B cell (primary cell): Measurements from ENCODE around the gene HTRA1.

ENCODE experiments used
- CTCF ChIP-seq: fragments of 200-600 bp; IDR thresholded peaks from one replicate; pipeline ENCODE4 v1.8.0; 2022; ENCODE audit warnings: antibody characterized with exemption, mild to moderate bottlenecking
- EZH2 ChIP-seq: IDR thresholded peaks from 2 replicates; pipeline ENCODE4 v1.6.1; 2012; ENCODE audit warnings: borderline replicate concordance, low read depth, mild to moderate bottlenecking, moderate library complexity, low read length; ENCODE audit not compliant: insufficient read depth, poor library complexity, severe bottlenecking

GRCh38 chr10:122467701-122468100 is 6.3 kb downstream of the HTRA1 start:
- no peak for TF ChIP-seq CTCF
- TF ChIP-seq EZH2 = no peak
